GM13976 (cell line): ENCODE measurements around the gene COG3.
"Not testable (repeated sequence)": the region's sequence is repeated elsewhere in the genome, so short reads cannot be mapped to it uniquely, and the experiment has no call there.

Experiments used
- DNase-seq: peaks from one replicate; pipeline ENCODE4 v3.0.0; 2012; ENCODE audit warnings: low spot score
- CTCF ChIP-seq: IDR thresholded peaks from 2 replicates; pipeline ENCODE4 v1.5.1; 2012; ENCODE audit warnings: borderline replicate concordance, mild to moderate bottlenecking; ENCODE audit not compliant: insufficient read depth; ENCODE audit errors: extremely low read depth, missing control alignments, control extremely low read depth
- in situ Hi-C: fragments of 300-500 bp; cut with MboI; formaldehyde crosslinking; loops from one replicate; pipeline ENCODE4 v1.12.0; 2022; ENCODE audit warnings: low sequenced_read_pairs, mixed read lengths, inconsistent platforms; ENCODE audit not compliant: unreplicated experiment

The COG3 gene, protein sequence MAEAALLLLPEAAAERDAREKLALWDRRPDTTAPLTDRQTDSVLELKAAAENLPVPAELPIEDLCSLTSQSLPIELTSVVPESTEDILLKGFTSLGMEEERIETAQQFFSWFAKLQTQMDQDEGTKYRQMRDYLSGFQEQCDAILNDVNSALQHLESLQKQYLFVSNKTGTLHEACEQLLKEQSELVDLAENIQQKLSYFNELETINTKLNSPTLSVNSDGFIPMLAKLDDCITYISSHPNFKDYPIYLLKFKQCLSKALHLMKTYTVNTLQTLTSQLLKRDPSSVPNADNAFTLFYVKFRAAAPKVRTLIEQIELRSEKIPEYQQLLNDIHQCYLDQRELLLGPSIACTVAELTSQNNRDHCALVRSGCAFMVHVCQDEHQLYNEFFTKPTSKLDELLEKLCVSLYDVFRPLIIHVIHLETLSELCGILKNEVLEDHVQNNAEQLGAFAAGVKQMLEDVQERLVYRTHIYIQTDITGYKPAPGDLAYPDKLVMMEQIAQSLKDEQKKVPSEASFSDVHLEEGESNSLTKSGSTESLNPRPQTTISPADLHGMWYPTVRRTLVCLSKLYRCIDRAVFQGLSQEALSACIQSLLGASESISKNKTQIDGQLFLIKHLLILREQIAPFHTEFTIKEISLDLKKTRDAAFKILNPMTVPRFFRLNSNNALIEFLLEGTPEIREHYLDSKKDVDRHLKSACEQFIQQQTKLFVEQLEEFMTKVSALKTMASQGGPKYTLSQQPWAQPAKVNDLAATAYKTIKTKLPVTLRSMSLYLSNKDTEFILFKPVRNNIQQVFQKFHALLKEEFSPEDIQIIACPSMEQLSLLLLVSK

GRCh38 chr13:45464687-45465453 is at the start of gene COG3:
TSS of gene COG3 (plus strand) at chr13:45464939. CDS start at chr13:45465037, 98 bp downstream.
- DNase-seq, result peak; percentile 96
- in situ Hi-C loops, result no loop called here
- TF ChIP-seq CTCF, result peak; percentile 17

GRCh38 chr13:45415112-45415511 is 49.6 kb upstream of the COG3 start:
- in situ Hi-C loops, result no loop called here
- TF ChIP-seq CTCF, result no peak
- DNase-seq, result no peak

- DNase-seq, result no peak
- in situ Hi-C loops, result no loop called here
- no peak for TF ChIP-seq CTCF
Observed at GRCh38 chr13:45416516-45417128, 48.1 kb upstream of the COG3 start.

DNA sequence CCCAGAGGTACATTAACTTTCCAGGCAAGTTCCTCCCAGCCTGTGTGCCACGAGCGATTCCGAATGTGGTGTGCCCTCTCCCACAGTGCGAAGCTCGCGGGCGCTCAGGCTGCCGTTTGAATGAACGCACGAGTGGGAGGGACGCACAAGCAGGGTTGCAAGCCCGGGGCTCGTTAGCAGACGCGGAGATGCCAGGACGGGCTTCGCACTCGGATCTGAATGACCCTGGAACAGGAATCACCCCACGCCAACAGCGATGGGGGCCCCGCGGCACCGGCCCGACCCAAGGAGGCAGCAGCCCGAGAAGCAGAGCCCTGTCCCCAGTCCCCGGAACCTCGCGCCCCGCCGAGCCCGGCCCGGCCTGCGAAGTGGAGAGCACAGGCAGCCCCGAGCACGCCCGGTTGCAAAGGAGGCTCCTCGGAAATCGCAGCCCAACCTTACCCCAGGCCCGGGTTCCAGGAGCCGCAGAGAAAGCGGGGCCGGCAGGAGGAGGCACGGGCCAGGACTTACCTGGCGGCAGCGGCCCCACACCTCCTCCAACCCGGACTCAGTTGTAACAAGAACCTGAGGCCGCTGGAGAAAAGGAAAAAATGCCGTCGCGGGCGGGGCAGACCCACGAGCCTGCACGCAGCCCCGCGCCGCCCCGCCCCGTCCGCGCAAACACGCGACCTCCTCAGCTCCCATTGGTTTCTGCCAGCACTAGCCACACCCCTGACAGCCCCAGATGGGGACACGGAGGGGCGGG is 46.8 kb upstream of the COG3 start, which contains the start of gene SLC25A30:
SLC25A30 (minus strand) TSS at position 584 of the 745 bp plus-strand sequence. CDS start 6,948 bp downstream, outside the sequence.
- TF ChIP-seq CTCF, result no peak
- in situ Hi-C loops, result no loop called here
- DNase-seq, result peak; percentile 91

DNA sequence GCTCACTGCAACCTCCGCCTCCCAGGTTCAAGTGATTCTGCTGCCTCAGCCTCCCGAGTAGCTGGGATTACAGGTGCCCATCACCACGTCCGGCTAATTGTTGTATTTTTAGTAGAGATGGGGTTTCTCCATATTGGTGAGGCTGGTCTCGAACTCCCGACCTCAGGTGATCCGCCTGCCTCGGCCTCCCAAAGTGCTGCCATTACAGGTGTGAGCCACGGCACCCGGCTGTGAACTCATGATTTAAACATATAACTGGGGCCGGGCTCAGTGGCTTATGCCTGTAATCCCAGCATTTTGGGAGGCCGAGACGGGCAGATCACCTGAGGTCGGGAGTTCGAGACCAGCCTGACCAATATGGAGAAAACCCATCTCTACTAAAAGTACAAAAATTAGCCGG is 45.4 kb upstream of the COG3 start:
- in situ Hi-C loops, DNase-seq: not testable (repeated sequence)

- in situ Hi-C loops, result no loop called here
- no peak for TF ChIP-seq CTCF
- DNase-seq, result no peak
Observed at GRCh38 chr13:45419945-45420344, 44.8 kb upstream of the COG3 start.
